HG02759 (cell line): ENCODE results near the gene ZNF587B.
"Not testable (repeated sequence)": the region's sequence is repeated elsewhere in the genome, so short reads cannot be mapped to it uniquely, and the experiment has no call there.

Source experiments
- ATAC-seq: cut with Tn5 transposase; IDR thresholded peaks from one replicate; pipeline ENCODE4 v1.9.1; 2021; ENCODE audit warnings: mild to moderate bottlenecking, moderate library complexity; ENCODE audit not compliant: unreplicated experiment

The ZNF587B gene

DNA sequence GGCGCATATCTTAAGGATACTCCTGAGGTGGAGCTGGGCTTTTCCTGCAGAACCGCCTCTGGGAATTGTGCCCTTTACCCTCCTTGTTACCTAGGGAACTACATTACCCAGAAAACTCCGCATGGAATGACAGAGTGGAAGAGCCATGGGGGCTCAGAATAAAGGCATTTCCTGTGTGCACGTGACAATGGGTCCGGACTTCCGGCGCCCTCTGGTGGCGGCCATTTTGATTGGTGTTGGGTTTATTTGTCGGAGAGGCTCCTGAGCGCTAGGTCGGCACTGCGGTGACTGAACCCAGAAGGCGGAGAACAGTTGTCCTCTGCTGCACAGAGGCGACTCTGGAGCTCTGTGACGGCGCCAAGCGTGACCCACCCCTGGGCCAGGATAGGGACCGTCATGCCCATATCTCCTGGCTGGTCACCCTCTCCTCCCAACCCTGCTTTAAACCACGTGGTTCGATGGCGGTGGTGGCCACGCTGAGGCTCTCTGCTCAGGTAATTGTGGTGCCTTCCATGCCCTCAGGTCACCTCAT lies at the start of gene ZNF587B:
TSS of gene ZNF587B (plus strand) at position 229 of the 532 bp plus-strand sequence. CDS start at position 459, 230 bp downstream.
- no peak for ATAC-seq

DNA sequence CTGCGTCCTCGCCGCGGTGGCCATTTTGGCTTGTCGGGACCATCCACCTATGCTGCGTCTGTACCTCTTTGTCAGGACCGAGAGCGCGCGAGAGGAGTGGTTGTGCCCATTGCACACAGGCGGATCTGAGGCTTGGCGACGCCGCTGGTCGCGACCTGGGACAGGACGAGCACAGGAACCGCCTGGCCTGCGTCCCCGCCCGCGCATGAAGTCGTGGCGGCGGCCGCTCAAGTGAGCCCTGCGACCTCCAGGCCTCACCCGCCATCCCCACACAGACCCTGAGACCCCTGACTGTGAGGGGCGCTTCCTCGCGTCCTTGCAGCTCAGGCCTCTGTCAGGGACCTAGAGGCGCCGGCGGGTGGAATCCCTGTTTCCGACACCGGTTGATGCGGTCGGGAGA lies 43.8 kb upstream of the ZNF587B start:
- no peak for ATAC-seq

DNA sequence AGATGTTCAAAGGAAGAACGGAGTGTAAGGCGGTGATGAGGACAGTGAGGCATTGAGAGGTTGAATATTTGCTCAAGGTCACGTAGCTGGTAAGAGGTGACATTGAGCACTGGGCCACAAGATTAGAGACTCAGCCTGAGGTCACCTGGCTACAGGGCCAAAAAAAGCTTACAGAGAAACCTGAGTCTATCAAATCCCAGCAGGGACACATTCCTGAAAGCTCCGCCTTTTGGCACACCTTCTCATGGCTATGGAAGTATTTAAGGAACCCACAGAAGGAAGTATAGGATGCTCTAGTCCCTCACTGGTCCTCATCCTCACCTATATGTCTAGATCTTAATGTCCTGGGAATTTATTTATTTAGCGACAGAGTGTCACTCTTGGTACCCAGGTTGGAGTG lies 43.2 kb upstream of the ZNF587B start:
- no peak for ATAC-seq

DNA sequence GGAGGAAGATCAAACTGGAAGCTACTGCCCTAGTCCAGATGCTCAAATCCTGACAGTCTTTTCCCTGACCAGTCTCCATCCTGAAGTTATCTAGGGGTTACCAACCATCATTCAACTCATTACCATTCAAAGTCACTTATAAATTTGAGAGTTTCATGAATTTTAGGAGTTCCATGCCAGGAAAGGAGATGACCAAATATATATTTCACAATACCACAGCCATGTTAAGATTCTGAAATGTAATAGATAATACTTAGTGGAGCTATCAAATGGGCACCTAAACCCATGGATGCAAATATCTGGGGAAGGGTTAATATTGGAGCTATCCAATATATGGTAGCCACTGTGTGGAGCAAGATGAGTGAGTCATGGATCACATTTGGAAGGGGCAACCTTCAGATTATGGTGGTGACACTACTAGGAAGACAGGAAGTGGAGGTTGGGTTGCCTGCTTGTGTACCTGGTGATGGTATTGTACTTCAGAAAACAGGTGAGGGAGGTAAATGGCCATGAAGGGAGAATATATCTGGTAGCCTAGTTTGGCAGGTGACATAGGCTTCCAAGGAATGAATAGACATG lies 41.9 kb upstream of the ZNF587B start:
- no peak for ATAC-seq

DNA sequence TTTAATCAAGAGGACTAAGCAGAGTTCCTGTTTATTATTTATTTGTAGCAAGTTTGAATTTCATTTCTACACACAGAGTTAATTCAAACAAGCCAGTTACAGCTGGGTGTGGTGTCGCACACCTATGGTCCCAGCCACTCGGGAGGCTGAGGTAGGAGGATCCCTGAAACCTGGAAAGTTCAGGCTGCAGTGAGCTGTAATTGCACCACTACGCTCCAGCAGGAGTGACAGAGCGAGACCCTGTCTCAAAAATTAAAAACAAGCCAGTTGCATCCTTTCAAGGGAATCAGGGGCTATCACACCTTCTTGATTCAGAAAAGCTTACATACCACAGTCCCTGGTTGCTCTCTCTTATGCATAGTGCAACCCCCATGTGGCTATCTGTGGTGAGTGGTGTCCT lies 40.8 kb upstream of the ZNF587B start:
- no peak for ATAC-seq

DNA sequence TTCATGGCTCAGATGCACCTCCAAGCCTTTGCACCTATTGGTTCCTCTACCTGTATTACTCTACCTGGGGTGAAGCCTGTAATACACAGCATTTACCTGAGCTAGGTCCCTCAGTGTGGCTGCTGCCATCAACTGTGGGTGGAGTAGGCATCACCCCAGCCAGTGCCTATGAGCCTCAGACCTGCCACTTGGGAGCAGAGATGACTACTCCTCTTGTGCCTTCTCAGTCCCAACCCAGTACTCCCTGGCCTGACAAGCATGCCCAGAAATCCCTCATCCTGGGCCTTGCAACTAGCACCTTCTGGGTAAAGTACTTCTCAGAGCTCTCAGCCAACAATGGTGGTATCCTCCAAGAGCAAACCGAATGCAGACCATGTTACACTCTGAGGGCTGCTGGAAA lies 33.5 kb upstream of the ZNF587B start:
- not testable (repeated sequence) for ATAC-seq

DNA sequence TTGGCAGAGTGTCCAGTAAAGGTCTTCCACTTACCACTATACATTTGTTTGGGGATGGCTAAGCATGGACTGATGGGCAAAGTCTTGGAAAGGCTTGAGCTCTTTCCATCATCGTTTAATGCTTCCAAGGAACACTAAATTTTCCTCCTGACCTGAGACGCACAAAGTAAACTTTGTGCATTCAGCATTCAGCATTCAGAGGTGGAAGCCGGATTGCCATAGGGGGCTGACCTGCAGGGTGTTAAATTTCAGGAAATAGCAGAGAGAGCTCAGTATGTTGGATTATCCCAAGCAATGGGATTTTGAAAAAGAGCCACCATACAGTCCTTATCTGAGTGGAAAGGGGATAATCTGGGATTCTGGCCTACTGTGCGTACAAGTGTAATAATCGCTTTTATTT lies 29.4 kb upstream of the ZNF587B start:
- no peak for ATAC-seq

DNA sequence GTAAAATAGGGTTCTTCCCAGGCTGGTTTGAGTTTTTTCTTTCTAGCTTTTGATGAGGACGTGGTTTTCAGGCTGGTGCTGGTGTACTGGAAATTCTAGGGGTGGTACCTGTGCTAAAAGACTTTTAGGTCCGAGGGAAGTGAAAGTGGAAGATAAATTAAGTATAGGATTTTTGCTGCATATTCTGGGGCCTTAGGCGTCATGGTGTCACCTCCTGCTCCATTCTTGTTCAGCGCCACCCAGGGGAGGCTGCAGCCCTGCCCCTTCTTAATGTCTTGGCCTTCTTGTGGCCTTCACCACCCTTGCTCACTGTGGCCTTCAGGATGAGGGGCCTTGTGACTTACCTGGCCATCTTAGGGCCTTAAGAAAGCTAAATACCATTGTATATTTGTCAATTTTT lies 27.8 kb upstream of the ZNF587B start:
- no peak for ATAC-seq

DNA sequence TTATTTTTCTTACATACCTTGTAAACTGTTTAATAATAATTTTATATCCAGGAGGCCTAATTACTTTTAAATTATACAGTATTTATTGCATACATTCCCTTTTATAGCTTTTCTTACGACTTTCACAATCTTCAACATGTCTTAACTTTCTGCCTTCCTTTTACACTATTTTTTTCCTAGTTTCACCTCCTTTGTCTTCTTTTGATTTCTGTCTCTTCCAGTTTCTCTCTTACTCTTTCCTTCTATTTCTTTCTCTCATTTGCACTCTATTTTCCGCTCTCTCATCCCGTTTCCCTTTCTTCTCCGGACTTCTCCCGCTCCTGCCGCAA lies 26.9 kb upstream of the ZNF587B start:
- ATAC-seq: no peak

DNA sequence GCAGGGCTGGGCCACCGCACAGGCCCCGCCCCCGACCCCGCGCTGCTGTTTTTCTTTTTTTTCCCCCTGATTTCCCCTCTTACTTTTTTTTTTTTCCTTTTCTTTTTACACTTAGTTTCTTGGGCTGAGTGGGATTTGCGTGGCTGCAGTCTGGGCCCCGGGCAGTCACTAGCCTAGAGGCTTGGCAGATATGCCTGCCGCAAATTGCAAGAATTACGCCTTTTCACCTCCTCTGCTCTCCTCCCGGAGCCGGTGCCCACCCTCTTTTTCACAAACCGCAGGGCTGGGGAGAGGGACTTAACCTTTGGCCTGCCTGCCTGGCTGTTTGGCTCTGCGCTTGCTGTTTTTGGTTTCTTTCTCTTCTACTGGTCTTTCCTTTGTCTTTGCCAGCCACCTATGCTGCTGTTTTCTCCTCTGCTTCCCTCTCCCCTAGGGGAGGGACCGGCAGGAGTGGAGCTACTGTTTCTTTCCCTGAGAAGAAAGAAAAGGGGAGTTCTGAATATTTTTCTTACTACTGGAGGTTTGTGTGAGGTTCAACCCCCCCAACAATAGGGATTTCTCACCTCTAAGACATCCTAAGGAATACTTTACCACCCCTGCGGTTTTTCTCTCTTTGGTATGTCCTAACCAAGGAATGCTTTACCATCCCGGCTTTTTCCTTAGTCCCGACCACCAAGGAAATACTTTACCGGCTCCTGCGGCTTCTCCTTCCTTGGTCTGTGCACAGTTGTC lies 26.3 kb upstream of the ZNF587B start:
- ATAC-seq: no peak

DNA sequence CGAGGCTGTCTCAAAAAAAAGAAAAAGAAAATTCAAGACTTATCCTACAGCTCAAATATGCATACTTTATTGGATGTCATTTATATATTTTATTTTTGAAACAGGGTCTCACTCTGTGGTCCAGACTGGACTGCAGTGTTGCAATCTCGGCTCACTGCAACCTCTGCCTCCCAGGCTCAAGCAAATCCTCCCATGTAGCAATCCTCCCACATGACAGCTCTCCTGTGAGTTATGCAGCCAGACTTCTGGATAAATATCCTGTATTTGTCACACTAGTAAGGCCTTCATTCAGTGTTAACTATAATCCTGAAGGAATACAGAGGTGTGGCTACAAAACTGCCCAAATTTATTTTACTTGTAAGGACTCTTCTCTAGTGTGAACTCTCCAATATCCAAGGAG lies 22.6 kb upstream of the ZNF587B start:
- no peak for ATAC-seq

DNA sequence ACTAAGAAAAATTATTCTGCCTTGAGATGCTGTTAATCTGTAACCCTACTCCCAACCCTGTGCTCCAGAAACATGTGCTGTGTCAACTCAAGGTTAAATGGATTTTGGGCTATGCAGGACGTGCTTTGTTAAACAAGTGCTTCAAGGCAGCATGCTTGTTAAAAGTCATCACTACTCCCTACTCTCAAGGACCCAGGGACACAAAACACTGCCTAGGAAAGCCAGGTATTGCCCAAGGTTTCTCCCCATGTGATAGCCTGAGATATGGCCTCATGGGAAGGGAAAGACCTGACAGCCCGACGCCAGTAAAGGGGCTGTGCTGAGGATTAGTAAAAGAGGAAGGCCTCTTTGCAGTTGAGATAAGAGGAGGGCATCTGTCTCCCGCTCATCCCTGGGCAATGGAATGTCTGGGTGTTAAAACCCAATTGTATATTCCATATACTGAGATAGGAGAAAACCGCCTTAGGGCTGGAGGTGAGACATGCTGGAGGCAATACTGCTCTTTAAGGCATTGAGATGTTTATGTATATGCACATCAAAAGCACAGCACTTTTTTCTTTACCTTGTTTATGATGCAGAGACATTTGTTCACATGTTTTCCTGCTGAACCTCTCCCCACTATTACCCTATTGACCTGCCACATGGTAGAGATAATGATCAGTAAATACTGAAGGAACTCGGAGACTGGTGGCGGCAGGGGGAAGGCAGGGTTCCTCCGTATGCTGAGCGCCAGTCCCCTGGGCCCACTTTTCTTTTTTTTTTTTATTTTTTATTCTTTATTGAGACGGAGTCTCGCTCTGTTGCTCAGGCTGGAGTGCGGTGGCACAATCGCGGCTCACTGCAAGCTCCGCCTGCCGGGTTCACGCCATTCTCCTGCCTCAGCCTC lies 19.4 kb upstream of the ZNF587B start:
- ATAC-seq: not testable (repeated sequence)

DNA sequence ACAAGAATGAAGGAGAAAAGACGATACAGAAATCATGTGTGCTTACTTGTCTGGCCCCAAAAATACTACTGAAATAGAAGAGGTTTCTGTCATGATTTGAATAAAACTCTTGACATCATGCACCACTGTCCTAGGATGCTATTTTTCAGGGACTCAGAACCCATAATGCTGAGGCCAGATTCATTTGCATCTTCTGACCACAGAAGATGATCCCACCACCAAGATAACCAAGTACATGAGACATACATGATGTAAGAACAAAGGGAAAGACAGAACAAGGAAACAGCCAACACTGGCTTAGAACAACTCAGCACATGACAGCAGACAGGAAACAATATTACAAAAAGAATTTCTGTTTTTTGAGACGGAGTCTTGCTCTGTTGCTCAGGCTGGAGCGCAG lies 17.9 kb upstream of the ZNF587B start:
- ATAC-seq: no peak

DNA sequence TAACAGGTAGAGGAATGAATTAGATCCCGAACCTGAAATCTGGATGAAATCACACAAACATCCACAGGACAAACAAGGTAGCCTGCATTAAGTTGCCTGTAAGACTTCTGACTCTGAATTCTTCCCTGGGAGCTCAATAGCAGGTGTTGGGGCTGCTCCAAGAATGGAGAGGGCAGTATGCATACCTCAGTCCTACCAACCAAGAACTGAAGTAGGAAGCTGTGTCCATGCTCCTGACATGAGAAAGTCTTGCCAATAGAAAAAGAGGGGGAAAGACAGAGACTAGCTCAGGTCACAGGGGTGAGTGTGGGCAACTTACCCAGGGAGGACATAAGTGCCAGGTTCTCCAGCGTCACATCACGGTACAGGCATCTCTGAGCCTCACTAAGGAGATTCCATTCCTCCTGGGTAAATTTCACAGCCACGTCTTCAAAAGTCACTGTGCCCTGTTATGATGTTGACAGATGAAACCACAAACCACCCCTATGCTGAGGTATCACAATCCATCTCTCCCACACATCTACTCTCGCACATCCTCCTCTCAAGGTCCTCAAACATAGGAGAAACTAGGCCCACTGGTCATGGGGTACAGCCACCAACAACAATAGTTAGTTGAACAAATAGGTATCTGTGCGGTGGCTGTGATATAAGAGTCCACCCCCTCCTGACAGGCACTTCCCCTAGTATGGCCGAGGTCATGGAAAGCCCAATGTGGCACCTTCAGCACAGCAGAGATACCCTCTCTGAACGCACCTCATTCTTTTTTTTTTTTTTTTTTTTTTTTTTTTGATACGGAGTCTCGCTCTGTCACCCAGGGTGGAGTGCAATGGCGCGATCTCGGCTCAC lies 16.9 kb upstream of the ZNF587B start:
- not testable (repeated sequence) for ATAC-seq

DNA sequence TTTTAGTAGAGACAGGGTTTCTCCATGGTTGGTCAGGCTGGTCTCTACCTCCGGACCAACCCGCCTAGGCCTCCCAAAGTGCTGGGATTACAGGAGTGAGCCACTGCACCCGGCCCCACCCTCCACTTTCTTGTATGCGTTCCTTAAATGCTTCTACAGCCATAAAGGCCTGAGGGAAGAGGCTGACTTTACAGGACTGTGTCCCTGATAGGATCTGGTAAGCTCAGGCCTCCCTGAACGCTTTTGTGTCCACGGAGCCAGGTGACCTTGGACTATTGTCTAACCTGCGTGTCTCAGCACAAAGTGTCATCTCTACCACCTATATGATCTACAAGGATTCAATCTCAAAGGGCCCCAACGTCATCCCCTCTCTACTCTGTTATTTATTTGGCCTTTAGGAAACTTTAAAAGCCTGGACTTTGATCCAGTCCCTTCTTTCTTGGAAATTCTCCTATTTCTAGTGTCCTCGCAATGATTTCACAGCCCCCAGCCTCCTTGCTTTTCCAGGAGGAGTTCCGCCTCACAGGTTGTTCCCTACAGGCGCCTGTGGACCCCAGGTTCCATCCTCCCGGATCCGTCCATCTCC lies 16.1 kb upstream of the ZNF587B start:
- no peak for ATAC-seq

DNA sequence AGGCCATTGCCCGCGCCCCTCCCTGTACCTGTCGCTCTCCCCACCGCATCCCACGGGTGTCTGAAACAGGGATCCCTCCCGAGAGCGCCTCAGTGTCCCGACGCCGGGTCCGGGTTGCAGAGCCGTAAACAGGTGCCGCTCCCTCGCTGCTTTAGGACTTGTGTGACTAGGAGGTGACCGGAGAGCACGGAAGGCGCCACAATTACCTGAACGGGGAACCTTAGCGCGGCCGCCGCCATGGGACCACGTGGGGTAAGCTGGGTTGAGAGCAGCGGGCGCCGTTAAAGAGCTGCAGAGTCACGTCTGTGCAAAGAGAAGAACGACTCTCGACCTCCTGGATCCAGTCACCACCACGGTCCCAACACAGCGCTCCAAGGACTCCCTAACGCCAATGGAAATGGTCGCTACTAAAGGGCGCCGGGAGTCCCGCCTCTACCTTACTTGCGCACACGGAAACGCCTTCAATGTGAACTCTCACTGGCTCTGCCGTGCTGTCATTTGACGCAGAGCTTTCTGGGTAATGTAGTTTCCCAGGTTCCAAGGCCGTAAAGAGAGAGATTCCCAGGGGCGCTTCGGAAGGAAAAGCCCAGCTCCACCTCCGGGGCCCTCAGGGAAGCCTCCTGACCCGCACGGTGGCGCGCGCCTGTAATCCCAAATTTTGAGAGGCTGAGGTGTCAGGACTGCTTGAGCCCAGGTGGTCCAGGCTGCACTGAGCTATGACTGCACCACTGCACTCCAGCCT lies 15.4 kb upstream of the ZNF587B start, which contains the start of gene ZNF552:
TSS of gene ZNF552 (minus strand) at position 409 of the 742 bp plus-strand sequence. CDS start at position 239, 170 bp downstream.
- peak; percentile 73 for ATAC-seq

DNA sequence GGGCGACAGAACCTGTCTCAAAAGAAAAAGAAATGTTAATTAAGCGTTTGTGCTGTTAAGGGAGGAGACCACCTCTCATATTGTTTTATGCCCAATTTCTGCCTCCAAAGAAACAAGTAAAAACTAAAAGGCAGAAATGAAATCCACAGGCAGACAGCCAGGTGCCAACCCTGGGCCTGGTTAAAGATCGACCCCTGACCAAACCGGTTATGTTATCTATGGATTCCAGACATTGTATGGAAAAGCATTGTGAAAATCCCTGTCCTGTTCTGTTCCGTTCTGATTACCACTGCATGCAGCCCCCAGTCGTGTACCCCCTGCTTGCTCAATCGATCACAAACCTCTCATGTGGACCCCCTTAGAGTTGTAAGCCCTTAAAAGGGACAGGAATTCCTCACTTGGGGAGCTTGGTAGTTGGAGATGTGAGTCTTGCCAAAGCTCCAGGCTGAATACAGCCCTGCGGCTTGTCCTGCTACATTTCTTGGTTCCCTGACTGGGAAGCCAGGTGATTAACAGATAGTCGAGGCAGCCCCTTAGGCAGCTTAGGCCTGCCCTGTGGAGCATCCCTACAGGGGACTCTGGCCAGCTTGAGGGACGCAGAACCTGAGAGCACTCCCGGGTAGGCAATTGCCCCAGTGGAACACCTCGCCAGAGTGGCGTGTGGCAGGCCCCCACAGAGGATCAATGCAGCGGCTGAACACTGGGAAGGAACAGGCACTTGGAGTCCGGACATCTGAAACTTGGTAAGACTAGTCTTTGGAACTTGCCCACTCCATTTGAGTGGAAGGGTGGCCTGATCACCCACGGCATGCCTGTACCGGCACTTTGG lies 14.6 kb upstream of the ZNF587B start:
- ATAC-seq: no peak

DNA sequence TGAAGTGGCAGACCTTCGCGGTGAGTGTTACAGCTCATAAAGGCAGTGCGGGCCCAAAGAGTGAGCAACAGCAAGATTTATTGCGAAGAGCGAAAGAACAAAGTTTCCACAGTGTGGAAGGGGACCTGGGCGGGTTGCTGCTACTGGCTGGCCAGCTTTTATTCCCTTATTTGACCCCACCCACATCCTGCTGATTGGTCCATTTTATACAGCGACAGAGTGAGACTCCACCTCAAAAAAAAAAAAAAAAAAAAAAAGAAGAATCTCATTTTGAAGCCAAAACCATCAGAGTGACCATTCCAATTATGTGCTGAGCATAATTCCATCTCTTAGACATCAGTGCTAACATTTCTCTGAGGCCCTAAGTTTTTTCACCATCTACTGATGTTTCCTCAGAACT lies 13.4 kb upstream of the ZNF587B start:
- no peak for ATAC-seq

DNA sequence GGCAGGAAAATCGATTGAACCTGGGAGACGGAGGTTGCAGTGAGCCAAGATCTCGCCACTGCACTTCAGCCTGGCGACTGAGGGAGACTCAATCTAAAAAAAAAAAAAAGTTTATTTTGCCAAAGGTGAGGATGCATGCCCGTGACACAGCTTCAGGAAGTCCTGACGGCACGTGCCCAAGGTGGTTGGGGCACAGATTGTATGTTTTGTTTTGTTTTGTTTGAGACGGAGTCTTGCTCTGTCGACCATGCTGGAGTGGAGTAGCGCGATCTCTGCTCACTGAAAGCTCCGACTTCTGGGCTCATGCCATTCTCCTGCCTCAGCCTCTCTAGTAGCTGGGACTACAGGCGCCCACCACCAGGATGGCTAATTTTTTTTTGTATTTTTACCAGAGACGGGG lies 12.1 kb upstream of the ZNF587B start:
- ATAC-seq: no peak
